Keratinocyte (primary cell): ENCODE results near the gene HCRTR1. TPM values are rescaled to one million over a fixed set of nuclear protein-coding genes. Genes with fewer than 3 reads are reported as not detected.

ENCODE experiments used
- DNase-seq: peaks from one replicate; pipeline ENCODE4 v3.0.0-alpha.2; 2011; ENCODE audit warnings: low read depth, missing footprints, low spot score
- FAIRE-seq: peaks from 2 replicates; lab custom pipeline; 2011; peaks lifted over from hg19 to GRCh38; lab: Jason Lieb, UNC
- H2AFZ ChIP-seq: 2 replicates; pipeline ENCODE4 v1.6.0; 2012; ENCODE audit warnings: low read length, control low read depth, inconsistent platforms; ENCODE audit not compliant: control insufficient read depth
- H3K27ac ChIP-seq: 2 replicates; pipeline ENCODE4 v1.5.1; 2011; ENCODE audit warnings: low read length; ENCODE audit not compliant: control insufficient read depth, insufficient read depth
- H3K27me3 ChIP-seq: 3 replicates; pipeline ENCODE4 v1.6.0; 2011; ENCODE audit warnings: low read length; ENCODE audit not compliant: control insufficient read depth, insufficient read depth; ENCODE audit errors: extremely low read depth
- H3K36me3 ChIP-seq, 2 experiments: 2 replicates in 1 of 2; 3 replicates in 1 of 2; pipeline ENCODE4 v1.5.1; 2011; ENCODE audit warnings: low read length in 2 of 2, mild to moderate bottlenecking in 1 of 2; ENCODE audit not compliant: control insufficient read depth in 2 of 2, insufficient read depth in 2 of 2; ENCODE audit errors: extremely low read depth in 1 of 2
- H3K4me1 ChIP-seq: 3 replicates; pipeline ENCODE4 v1.5.1; 2011; ENCODE audit warnings: low read length; ENCODE audit not compliant: control insufficient read depth, insufficient read depth; ENCODE audit errors: extremely low read depth
- H3K4me2 ChIP-seq: 3 replicates; pipeline ENCODE4 v1.6.0; 2011; ENCODE audit warnings: low read depth, low read length; ENCODE audit not compliant: control insufficient read depth, insufficient read depth; ENCODE audit errors: extremely low read depth
- H3K4me3 ChIP-seq, 3 experiments: fragments of 200-600 bp in 1 of 3; sonication (generic) in 1 of 3; 2 replicates in 2 of 3; 3 replicates in 1 of 3; pipeline ENCODE4 v1.5.1; 2011 to 2016; ENCODE audit warnings: low read length in 3 of 3, mild to moderate bottlenecking in 3 of 3, control low read depth in 2 of 3, inconsistent platforms in 1 of 3, low read depth in 1 of 3, mixed read lengths in 1 of 3, mixed run types in 1 of 3, moderate library complexity in 1 of 3; ENCODE audit not compliant: control insufficient read depth in 2 of 3, insufficient read depth in 2 of 3; ENCODE audit errors: extremely low read depth in 1 of 3
- H3K79me2 ChIP-seq: 2 replicates; pipeline ENCODE4 v1.6.0; 2012; ENCODE audit warnings: low read length; ENCODE audit not compliant: control insufficient read depth, insufficient read depth
- H3K9ac ChIP-seq: 3 replicates; pipeline ENCODE4 v1.6.0; 2011; ENCODE audit warnings: low read length; ENCODE audit not compliant: control insufficient read depth, insufficient read depth; ENCODE audit errors: extremely low read depth
- H3K9me1 ChIP-seq: 3 replicates; pipeline ENCODE4 v1.6.0; 2011; ENCODE audit warnings: low read length; ENCODE audit not compliant: control insufficient read depth, insufficient read depth; ENCODE audit errors: extremely low read depth
- H3K9me3 ChIP-seq: 2 replicates; pipeline ENCODE4 v1.5.1; 2012; ENCODE audit warnings: low read depth, low read length; ENCODE audit not compliant: control insufficient read depth
- H4K20me1 ChIP-seq: 3 replicates; pipeline ENCODE4 v1.6.0; 2011; ENCODE audit warnings: low read length; ENCODE audit not compliant: control insufficient read depth, insufficient read depth; ENCODE audit errors: extremely low read depth
- EZH2 ChIP-seq: IDR thresholded peaks from one replicate; pipeline ENCODE4 v1.6.1; 2012; ENCODE audit warnings: inconsistent platforms, mild to moderate bottlenecking, low read length, moderate library complexity
- dilution Hi-C: fragments of 300-500 bp; cut with MboI; formaldehyde crosslinking; loops from one replicate; pipeline ENCODE4 v1.7.0; 2020; ENCODE audit warnings: low sequenced_read_pairs; ENCODE audit not compliant: extremely low pct_ligation_motif_present
- polyA plus RNA-seq, 5 experiments: library from polyadenylated mRNA; depleted of rRNA in 3 of 5; stranded (reverse) in 3 of 5; stranded (forward) in 1 of 5; unstranded in 1 of 5; fragments of >200 nt; gene quantifications; 1 replicate in 1 of 5; 2 replicates in 3 of 5; 3 replicates in 1 of 5; pipeline versions ENCODE4 v1.2.1 to v1.2.3, GENCODE V29; 2011 to 2012; ENCODE audit warnings: missing spikeins in 2 of 5, low read depth in 1 of 5, low replicate concordance in 1 of 5
- TF ChIP-seq, protein P1 (sequence below), 3 experiments: IDR thresholded peaks in 1 of 3; conservative IDR thresholded peaks in 1 of 3; optimal IDR thresholded peaks in 1 of 3; 2 replicates in 2 of 3; 3 replicates in 1 of 3; pipeline versions ENCODE3 to v1.5.1; 2011; ENCODE audit warnings: low read length in 3 of 3, mild to moderate bottlenecking in 3 of 3, moderate library complexity in 2 of 3, control low read depth in 1 of 3, inconsistent platforms in 1 of 3; ENCODE audit not compliant: insufficient read depth in 2 of 3; ENCODE audit errors: extremely low read depth in 1 of 3

HCRTR1 gene
- polyA plus RNA-seq, 1 donor (not counting 4 experiments of a cell fraction or from before 2014, with no cell fraction given), result not detected

DNA sequence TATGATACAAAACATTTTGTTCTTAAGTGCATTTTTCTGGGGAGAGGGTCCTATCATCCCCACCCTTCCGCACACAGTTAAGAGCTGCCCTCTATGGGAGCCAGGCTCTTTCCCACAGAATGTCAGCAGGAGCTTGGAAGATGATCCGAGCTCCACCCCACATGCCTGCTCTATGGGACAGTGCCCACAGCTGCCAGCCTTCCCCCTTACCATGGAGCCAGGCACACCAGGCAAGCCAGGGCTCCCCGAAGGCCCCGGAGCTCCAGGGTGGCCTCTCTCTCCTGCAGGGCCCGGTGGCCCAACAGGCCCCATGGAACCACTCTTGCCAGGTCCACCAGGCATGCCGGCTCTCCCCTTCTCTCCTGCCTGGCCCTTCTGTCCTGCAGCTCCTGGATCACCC, 37.6 kb downstream of the HCRTR1 start:
- DNase-seq (no peak), FAIRE-seq (no peak)

DNA sequence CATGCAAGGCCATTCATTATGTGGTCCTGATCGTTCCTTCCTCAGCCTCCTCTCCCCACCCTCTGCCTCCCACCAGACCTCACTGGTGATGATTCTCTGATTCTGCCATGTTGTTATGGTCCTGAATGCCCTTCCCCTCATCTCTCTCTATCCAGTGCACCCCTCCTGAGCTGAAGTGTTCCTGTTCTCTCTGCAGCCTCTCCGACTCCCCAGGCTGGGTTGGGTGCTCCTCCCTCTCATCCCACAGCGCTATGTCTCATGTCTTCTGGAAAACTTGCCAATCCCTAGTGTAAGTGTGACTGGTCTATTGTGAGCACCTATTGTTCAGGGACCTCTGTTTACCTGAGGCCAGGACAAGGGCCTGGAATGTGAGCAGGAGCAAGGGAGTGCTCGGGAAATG, 38.3 kb downstream of the HCRTR1 start:
- DNase-seq, result no peak
- Histone ChIP-seq H4K20me1 (no peaks in the 10 kb centered on the region), H3K27me3 (no peaks in the 10 kb centered on the region), H3K36me3 (peaks cover 35 to 44% of the 10 kb centered on the region in 2 experiments), H2AFZ (no peak overlapping the region), H3K4me2 (no peak overlapping the region), H3K27ac (no peak overlapping the region), H3K9me3 (no peaks in the 10 kb centered on the region), H3K9ac (no peak overlapping the region), H3K4me1 (no peaks in the 10 kb centered on the region), H3K9me1 (no peaks in the 10 kb centered on the region), H3K79me2 (no peaks in the 10 kb centered on the region), H3K4me3 (no peak overlapping the region)
- dilution Hi-C loops, result no loop called here
- TF ChIP-seq EZH2, result no peak
- TF ChIP-seq, protein P1, sequence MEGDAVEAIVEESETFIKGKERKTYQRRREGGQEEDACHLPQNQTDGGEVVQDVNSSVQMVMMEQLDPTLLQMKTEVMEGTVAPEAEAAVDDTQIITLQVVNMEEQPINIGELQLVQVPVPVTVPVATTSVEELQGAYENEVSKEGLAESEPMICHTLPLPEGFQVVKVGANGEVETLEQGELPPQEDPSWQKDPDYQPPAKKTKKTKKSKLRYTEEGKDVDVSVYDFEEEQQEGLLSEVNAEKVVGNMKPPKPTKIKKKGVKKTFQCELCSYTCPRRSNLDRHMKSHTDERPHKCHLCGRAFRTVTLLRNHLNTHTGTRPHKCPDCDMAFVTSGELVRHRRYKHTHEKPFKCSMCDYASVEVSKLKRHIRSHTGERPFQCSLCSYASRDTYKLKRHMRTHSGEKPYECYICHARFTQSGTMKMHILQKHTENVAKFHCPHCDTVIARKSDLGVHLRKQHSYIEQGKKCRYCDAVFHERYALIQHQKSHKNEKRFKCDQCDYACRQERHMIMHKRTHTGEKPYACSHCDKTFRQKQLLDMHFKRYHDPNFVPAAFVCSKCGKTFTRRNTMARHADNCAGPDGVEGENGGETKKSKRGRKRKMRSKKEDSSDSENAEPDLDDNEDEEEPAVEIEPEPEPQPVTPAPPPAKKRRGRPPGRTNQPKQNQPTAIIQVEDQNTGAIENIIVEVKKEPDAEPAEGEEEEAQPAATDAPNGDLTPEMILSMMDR (optimal IDR thresholded peaks at IDR 0.05 in 1 of 3, IDR thresholded peaks at IDR 0.05 in 1 of 3, conservative IDR thresholded peaks at IDR 0.05 in 1 of 3; ENCODE audit: extremely low read depth in 1 of 3, insufficient read depth in 2 of 3, low read length in 3 of 3), result no peak
- FAIRE-seq, result no peak

More for the DNA sequence above, 37.6 kb downstream of the HCRTR1 start:
- no peak overlapping the region for H2AFZ ChIP-seq
- H3K4me2 ChIP-seq, result no peak overlapping the region
- H3K27ac ChIP-seq, result no peak overlapping the region
- TF ChIP-seq EZH2, result no peak
- TF ChIP-seq, protein P1 (optimal IDR thresholded peaks at IDR 0.05 in 1 of 3, IDR thresholded peaks at IDR 0.05 in 1 of 3, conservative IDR thresholded peaks at IDR 0.05 in 1 of 3; ENCODE audit: extremely low read depth in 1 of 3, insufficient read depth in 2 of 3, low read length in 3 of 3), result no peak
- H3K9me1 ChIP-seq, result no peaks in the 10 kb centered on the region
- no peaks in the 10 kb centered on the region for H3K4me1 ChIP-seq
- H3K36me3 ChIP-seq, result peaks cover 35 to 42% of the 10 kb centered on the region in 2 experiments
- H3K9ac ChIP-seq, result no peak overlapping the region
- dilution Hi-C loops, result no loop called here
- no peaks in the 10 kb centered on the region for H3K27me3 ChIP-seq
- H3K79me2 ChIP-seq, result no peaks in the 10 kb centered on the region
- H3K9me3 ChIP-seq, result no peaks in the 10 kb centered on the region
- H4K20me1 ChIP-seq, result no peaks in the 10 kb centered on the region
- no peak overlapping the region for H3K4me3 ChIP-seq
